ENCODE results near the gene MAST4.

Gene MAST4

GRCh38 chr5:66737096-66737495, 140.9 kb downstream of the MAST4 start:
- no peak overlapping the region for H3K4me3 ChIP-seq (ENCODE audit: low read length)
- DNase-seq (ENCODE audit: low read depth): no peak
- TF ChIP-seq CTCF (IDR thresholded peaks at IDR 0.05; ENCODE audit: insufficient read depth, low read depth, low read length, missing control alignments): no peak

- no peak overlapping the region for H3K4me3 ChIP-seq (ENCODE audit: low read length)
- TF ChIP-seq CTCF (IDR thresholded peaks at IDR 0.05; ENCODE audit: insufficient read depth, low read depth, low read length, missing control alignments): no peak
- DNase-seq (ENCODE audit: low read depth): no peak
Observed at GRCh38 chr5:66738136-66738535, 141.9 kb downstream of the MAST4 start.

- no peak overlapping the region for H3K4me3 ChIP-seq (ENCODE audit: low read length)
- TF ChIP-seq CTCF (IDR thresholded peaks at IDR 0.05; ENCODE audit: insufficient read depth, low read depth, low read length, missing control alignments): no peak
- DNase-seq (ENCODE audit: low read depth): no peak
Observed at GRCh38 chr5:66739021-66739420, 142.8 kb downstream of the MAST4 start.

- peak; percentile 7 for DNase-seq (ENCODE audit: low read depth)
- TF ChIP-seq CTCF (IDR thresholded peaks at IDR 0.05; ENCODE audit: insufficient read depth, low read depth, low read length, missing control alignments): no peak
- H3K4me3 ChIP-seq (ENCODE audit: low read length): no peak overlapping the region
Observed at GRCh38 chr5:66739951-66740350, 143.8 kb downstream of the MAST4 start.

- no peak for DNase-seq (ENCODE audit: low read depth)
- no peak overlapping the region for H3K4me3 ChIP-seq (ENCODE audit: low read length)
- no peak for TF ChIP-seq CTCF (IDR thresholded peaks at IDR 0.05; ENCODE audit: insufficient read depth, low read depth, low read length, missing control alignments)
Observed at GRCh38 chr5:66741394-66741793, 145.2 kb downstream of the MAST4 start.

- TF ChIP-seq CTCF (IDR thresholded peaks at IDR 0.05; ENCODE audit: insufficient read depth, low read depth, low read length, missing control alignments): peak; percentile 37
- peak; percentile 26 for DNase-seq (ENCODE audit: low read depth)
- H3K4me3 ChIP-seq (ENCODE audit: low read length): no peak overlapping the region
Observed at GRCh38 chr5:66742083-66742895, 146.1 kb downstream of the MAST4 start.

GRCh38 chr5:66742896-66743247, 146.7 kb downstream of the MAST4 start:
- H3K4me3 ChIP-seq (ENCODE audit: low read length): no peak overlapping the region
- no peak for TF ChIP-seq CTCF (IDR thresholded peaks at IDR 0.05; ENCODE audit: insufficient read depth, low read depth, low read length, missing control alignments)
- DNase-seq (ENCODE audit: low read depth): no peak

All from epithelial cell of esophagus (primary cell).